Measurements from ENCODE around the gene WDR19.
"Not testable (repeated sequence)": the region's sequence is repeated elsewhere in the genome, so short reads cannot be mapped to it uniquely, and the experiment has no call there.

WDR19 gene

DNA sequence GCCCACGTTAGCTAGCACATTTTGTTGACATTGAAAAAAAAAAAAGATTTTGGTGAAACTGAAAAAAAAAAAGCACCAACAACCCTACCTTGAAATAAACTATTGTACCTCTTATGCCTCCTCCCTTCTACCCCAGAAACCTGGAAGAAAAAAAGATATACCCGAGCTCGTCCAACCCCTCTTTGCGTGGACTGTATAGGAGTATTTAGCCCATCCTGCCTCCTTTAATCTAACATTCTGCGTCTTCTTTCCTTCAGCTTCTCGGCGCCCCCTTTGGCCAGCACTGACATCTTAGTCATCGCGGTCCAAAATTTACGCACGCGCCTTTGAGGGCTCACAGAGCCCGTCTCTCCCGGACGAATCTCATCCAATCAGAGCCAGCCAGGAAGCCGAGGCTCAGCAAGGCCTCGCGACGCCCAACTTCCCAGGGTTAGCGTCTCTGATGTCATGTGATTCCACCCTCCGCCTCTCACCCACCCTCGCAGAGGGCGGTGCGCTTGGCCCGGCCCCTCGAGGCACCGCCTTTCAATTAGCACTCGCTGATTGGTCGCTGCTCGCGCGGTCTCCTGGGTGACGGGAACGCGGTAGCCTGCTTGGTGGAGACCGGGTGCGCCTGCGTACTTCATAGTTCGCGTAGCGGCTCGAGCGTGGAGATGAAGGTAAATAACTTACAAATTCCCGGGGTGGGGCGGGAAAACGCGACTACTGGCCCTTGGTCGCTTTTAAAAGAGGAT, at the start of gene WDR19:
Gene WDR19 (plus strand): TSS at position 625 of the 734 bp plus-strand sequence. CDS start 29 bp downstream, at position 654.
- peak; percentile 100 for DNase-seq (ENCODE audit: low spot score)

DNA sequence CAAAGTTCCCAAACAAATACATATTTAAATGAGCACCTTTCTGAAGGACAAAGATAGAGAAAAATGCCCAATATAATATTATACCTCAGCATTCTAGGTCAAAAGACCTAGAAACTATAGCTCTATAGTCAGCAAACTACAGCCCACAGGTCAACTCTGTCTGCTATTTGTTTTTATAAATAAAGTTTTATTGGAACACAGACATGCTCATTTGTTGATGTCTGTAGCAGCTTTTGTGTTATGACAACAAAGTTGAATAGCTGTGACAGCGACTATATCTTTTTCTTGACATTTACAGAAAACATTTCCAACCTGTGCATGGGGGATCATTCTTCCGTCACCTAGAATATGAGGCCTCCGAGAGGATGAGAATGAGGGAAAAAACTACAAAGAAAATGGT, 48.7 kb upstream of the WDR19 start:
- DNase-seq (ENCODE audit: low spot score) = no peak

DNA sequence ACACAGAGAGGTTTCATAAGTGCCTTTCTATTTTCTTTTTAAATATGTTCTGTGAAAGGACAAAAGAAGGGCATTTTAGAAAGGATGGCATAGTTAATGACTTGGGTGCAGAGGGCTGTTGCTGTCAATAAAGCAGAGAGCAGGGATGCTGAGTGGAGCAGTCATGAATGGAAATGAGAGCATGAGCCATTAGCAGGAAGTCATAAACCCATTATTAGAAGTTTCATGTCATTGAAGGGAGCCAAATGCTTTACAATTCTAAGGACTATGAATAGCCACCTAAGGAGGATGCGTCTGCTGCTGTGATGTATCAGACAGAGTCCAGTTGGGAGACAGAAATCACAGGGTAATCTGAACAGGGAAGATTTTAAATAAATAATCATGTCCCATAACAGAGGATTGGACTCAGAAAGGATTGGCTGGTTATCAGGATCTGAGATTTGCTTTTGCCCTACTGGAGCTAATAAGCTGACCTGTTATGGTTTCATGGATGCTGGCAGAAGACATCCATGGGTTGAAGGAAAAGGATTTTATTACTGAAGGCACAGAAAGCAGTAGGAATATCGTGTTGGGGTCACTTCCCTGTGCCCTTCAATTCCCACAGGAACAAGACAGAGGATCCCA, 47.5 kb upstream of the WDR19 start:
- no peak for DNase-seq (ENCODE audit: low spot score)

DNA sequence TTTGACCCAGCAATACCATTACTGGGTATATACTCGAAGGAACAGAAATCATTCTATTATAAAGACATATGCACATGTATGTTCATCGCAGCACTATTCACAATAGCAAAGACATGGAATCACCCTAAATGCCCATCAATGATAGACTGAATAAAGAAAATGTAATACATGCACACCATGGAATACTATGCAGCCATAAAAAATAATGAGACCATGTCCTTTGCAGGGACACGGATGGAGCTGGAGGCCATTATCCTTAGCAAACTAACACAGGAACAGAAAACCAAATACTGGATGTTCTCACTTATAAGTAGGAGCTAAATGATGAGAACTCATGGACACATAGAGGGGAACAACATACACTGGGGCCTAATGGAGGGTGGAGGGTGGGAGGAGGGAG, 44.1 kb upstream of the WDR19 start:
- not testable (repeated sequence) for DNase-seq (ENCODE audit: low spot score)

DNA sequence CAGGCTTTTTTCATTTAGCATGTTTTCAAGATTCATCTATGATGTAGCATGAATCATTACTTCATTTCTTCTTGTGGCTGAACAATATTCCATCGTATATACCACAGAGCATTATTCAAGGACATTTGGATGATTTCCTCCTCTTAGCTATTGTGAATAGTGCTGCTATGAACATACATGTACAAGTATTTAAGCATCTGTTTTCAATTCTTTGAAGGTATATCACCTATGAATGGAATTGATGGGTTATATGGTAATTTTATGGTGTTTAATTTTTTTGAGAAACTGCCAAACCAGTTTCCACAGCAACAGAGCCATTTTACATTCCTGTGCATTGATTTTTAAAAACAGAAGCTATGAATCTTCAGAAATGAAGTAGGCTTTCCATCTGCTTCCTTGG, 36.1 kb upstream of the WDR19 start:
- DNase-seq (ENCODE audit: low spot score) = no peak

DNA sequence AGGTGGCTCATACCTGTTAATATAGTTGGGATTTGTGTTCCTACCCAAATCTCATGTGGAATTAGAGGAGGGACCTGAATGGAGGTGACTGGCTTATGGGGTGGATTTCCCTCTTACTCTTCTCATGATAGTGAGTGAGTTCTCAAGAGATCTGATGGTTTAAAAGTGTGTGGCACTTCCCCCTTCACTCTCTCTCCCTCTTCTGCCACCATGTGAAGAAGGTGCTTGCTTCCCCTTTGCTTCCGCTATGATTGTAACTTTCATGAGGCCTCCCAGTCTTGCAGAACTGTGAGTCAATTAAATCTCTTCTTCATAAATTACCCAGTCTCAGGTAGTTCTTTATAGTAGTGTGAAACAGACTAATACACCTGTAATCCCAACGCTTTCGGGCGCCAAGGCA, 28.3 kb upstream of the WDR19 start:
- no peak for DNase-seq (ENCODE audit: low spot score)

DNA sequence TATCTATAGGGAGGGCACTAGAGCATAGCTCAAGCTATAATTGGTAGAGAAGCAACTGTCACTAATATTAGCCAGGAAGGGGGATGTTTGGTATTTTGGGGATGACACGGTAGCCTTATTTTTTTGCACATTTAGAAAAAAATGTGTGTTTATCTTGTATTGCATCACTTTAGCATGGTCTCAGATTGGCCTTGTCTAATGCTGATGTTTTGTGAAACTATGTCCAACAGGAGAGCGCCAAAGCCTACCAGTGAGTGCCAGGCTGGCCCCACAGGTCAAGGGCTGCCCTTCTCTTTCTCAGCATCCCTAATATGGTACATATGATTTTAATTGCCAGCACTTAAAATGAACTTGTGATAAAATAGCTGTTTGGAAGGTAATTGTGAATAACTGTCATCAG, 24.8 kb upstream of the WDR19 start:
- no peak for DNase-seq (ENCODE audit: low spot score)

DNA sequence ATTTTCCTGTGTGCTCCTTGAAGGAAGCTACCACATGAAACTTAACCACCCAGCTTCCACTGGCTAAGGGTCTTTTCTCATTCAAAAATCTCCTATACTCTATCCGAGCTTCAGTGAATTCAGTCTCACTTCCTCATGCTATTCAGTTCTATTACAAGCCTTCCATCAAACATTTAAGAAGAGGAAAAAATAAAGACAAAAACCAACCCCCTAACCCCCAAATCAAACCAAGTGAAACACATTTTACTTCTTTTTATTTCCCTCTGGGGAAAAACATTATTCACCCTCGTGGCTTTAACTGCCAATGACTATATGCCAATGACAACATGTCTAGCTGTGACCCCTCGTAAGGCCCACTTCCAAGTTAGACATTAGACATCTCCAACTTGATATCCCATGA, 16.2 kb upstream of the WDR19 start:
- DNase-seq (ENCODE audit: low spot score) = no peak

DNA sequence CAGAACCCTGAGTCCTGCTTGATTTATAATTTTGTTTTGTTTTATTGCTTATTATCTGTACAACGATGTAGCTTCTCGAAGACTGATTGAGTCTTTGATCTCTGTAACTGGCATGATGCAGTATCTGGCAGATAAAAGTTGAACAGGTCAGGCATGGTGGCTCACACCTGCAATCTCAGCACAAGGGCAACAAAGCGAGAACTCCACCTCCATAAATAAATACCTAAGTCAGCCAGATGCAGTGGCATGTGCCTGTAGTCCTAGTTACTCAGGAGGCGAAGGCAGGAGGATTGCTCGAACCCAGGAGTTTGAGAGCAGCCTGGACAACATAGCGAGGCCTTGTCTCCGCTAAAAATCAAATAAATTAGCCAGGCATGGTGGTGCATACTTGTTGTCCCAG, 15.7 kb upstream of the WDR19 start:
- DNase-seq (ENCODE audit: low spot score) = no peak

DNA sequence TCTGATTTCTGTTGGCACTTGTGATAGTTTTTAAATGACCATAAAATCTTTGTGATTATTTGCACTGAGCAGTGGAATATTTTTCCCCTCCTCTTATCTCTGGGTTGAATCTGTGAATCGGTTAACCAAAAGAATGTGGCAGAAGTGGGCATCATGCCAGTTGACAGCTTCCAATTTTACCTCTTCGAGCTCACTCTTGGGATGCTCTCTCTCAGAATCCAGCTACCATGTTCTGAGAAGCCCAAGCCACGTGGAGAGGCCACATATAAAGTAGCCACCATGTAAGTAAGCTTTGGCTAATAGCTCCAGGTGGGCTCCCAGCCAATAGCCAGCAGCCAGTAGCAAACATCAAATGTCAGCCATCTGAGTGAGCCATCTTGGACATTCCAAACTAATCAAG, 12.9 kb upstream of the WDR19 start:
- DNase-seq (ENCODE audit: low spot score) = no peak

DNA sequence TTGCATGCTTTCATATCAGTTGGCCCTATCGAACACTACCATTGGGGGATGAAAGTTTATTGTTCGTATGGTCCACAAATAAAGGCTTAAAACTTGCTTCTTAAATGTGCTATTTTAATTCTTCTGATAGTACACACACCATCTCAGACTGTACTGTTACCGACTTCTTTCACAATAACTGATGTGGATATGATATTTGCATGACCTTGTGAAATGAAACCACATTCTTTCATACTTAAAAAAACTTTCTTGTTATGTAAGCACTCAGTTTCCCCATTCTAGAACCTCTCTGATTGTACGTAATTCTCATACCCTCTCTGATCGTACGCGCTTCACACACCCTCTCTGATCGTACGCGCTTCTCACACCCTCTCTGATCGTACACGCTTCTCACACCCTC, 12.0 kb upstream of the WDR19 start:
- no peak for DNase-seq (ENCODE audit: low spot score)

DNA sequence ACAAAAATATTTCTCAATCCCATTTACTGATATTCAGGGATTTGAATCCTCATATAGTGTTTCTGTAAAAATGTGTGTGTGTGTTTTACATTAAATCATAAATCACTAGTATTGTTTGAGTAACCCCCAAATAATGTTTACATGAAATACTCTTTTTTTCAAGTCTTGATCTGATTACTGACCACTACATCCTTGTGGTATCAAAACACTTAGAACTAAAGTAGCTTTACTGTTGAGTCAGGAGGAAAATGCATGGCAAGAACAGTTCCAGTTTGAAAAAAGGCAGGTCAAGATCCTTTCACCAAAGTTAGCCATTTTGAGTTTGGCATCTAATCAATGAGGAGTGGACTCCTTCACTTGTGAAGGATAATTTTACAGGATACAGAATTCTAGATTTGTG, 3.6 kb upstream of the WDR19 start:
- no peak for DNase-seq (ENCODE audit: low spot score)

DNA sequence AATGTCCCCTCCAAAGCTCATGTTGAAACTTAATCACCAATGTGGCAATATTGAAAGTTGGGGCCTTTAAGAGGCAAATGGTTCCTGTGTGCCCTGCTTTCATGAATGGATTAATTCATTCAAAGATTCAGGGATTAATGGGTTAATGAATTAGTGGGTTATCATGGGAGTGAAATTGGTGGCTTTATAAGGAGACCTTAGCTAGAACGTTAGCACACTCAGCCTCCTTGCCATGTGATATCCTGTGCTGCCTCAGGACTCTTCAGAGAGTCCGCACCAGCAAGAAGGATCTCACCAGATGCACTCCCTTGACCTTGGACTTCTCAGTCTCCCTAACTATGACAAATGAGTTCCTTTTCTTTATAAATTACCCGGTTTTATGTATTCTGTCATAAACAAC, 2.6 kb upstream of the WDR19 start:
- DNase-seq (ENCODE audit: low spot score) = no peak

DNA sequence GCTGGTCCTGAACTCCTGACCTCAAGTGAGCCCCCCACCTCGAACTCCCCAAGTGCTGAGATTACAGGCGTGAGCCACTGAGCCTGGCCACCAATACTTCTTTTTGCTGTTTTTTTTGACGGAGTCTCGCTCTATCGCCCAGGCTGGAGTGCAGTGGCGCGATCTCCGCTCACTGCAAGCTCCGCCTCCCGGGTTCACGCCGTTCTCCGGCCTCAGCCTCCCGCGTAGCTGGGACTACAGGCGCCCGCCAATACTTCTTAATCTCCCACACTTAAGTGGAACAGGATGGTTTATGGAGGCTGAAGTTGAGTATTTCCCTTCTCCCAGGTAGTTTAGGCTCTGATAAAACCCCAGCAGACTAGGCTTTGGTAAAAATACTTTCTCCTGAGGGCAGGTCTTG, 1.7 kb upstream of the WDR19 start:
- DNase-seq (ENCODE audit: low spot score) = not testable (repeated sequence)

DNA sequence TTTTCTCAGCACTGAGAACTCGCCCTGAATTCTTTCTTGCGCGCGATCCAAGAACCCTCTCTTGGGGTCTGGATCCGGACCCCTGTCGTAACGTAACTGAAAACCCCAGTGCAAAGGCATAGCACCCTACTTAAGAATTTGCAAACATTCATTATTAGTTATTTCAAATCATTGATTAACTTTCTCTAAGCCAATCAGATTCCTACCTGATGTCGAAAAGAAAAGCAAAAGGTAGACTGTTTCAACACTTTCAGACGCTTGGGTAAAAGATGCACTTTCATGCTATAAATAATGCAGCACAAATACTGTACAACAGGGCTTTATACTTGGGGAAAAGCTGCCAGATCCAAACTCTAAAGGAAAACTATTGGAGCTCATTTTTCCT, 817 bp upstream of the WDR19 start:
- peak; percentile 3 for DNase-seq (ENCODE audit: low spot score)

DNA sequence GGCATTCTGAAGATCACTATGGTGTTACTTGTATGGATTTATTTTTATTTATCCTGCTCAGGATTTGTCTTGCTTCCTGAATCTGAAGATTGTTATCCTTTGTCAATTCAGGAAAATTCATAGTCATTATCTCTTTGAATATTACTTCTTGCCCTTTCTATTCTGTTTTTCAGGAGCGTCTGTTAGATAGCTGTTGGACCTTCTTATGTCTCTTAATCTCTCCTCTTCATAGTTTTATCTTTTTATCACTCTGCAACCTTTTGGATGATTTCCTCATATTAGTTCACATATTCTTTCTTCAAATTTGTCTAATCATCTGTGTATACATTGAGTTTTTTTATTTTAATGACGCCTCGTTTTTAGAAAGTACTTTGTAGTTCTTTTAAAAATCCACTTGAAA, 19.6 kb downstream of the WDR19 start:
- no peak for DNase-seq (ENCODE audit: low spot score)

DNA sequence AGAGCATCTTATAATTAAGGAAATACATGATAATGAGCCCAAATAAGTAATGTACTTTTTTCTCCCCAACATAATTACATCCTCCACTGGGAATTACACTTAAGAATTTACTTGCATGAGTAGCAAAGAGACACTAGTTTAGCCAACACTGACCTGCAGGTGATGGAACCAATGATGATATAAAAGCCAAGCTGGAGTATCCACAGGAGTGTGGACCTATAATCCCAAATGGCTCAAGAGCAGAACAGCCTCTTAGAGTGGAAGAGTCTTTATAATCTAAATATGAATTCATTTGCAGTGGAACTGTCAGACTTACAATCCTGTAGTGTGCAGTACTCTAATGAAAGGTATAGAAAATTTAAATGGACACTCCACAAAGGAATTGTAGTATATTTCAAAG, 22.2 kb downstream of the WDR19 start:
- DNase-seq (ENCODE audit: low spot score) = no peak

DNA sequence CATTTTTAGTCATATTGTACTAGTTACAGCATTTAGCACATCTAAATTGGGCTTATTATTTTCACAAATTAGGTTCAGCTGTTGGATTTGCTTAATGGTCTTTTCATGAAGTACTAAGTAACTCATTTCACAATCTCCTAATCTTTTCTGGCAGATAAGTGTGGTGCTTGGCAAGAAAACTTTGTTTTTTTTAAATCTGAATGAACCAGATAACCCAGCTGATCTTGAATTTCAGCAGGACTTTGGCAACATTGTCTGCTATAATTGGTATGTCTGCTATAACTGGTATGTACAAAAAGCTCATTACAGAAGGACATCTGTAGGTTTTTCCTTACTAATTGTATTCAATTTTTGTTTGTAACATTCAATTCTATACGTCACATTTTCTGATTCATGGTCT, 22.7 kb downstream of the WDR19 start:
- DNase-seq (ENCODE audit: low spot score) = no peak

DNA sequence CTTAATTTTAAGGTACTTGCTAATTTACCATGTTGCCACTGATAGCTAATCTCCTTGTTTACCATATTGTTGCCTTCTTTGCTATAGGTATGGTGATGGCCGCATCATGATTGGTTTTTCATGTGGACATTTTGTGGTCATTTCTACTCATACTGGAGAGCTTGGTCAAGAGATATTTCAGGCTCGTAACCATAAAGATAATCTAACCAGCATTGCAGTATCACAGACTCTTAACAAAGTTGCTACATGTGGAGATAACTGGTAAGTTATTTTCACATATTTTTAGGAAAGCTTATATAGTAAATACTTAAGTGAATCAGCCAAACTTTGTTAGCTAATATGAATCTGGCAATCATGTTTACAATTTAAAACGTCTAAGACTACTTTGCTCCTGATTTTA, 23.1 kb downstream of the WDR19 start:
- no peak for DNase-seq (ENCODE audit: low spot score)

DNA sequence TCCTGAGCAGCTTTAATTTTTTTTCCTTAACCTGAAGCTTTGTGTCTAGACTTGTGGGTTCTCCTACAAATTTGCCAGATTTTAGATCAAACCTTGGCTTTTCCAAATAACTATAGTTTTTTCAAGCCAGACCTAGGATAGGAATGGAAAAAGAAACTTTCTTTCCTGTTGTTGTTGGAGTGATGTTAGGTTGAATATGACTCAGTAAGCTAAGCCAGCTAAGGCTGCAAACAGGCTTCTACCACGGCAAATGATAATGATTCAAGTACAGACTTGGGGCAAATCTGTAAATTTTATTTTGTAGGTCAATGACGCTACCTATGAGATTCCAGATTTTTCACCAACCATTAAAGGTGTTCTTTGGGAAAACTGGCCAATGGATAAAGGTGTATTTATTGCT, 45.6 kb downstream of the WDR19 start:
- no peak for DNase-seq (ENCODE audit: low spot score)

DNA sequence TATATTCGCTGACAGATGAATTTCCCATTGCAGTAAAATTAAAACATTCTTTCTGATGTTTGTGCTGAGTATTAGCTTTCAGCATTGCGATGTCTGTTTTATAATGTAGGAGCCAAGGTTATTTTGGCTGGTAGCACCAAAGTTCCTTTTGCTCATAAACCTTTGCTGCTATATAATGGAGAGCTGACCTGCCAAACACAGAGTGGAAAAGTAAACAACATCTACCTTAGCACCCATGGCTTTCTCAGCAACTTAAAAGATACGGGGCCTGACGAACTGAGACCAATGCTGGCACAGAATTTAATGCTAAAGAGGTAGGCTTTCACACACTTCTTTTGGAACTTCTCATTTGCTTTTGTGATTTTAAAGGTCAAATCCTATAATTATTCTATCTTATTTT, 46.0 kb downstream of the WDR19 start:
- DNase-seq (ENCODE audit: low spot score) = no peak

DNA sequence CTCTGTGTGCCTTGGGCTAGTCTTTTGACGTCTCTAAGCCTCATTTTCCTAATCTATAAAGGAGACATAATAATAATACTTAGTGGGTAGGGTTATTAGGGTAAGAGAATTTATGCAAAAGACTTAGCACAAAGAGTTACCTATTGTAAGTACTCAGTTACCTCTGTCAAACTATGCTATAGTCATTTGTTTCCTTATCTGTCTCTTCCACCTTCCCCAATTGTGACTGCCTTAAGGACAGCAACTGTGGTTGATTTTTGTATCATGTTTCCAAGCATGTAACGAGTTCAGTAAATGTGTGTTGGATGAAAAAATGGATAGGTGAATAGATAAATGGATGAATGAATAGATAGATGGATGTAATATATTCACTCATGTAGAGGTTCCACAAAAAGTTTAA, 48.1 kb downstream of the WDR19 start:
- DNase-seq (ENCODE audit: low spot score) = no peak

DNA sequence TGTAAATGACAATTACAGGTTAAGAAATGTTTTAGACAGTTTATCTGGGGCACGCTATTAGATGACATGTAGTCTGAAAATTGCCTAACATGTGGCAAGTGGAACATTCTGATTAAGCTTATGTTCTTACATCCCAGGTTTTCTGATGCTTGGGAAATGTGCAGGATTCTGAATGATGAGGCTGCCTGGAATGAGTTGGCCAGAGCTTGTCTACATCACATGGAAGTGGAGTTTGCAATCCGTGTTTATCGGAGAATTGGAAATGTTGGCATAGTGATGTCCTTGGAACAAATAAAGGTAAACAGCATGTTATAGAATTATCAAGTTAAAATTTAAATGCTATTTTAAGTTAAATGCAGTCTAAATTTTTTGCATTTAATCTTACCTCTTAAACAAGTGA, 49.3 kb downstream of the WDR19 start:
- no peak for DNase-seq (ENCODE audit: low spot score)

DNA sequence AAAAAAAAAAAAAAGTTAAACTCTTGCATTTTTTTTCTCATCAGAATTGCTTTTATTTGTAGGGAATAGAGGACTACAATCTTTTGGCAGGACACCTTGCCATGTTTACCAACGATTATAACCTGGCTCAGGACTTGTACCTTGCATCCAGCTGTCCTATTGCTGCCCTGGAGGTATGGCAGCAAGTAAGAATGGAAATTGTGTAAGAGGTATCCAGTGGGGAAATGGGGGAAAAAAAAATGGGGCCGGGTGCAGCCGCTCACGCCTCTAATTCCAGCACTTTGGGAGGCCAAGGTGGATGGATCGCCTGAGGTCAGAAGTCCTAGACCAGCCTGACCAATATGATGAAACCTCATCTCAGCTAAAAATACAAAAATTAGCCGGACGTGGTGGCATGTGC, 49.8 kb downstream of the WDR19 start:
- no peak for DNase-seq (ENCODE audit: low spot score)

All from putamen (tissue), 1 donor.